Ovary (tissue), 9 donors: ENCODE results near the gene STXBP2. TPM values are rescaled to one million over a fixed set of nuclear protein-coding genes. Genes with fewer than 3 reads are reported as not detected.
"Not testable (repeated sequence)": the region's sequence is repeated elsewhere in the genome, so short reads cannot be mapped to it uniquely, and the experiment has no call there.

ENCODE experiments used
- DNase-seq, 5 donors: peaks; one replicate each; pipeline ENCODE4 v3.0.0-alpha.2; 2019 to 2020
- H3K27ac ChIP-seq, 2 donors: fragments of 200-600 bp; one replicate each; pipeline versions ENCODE4 v1.5.1 to v1.8.0; 2019 to 2022
- H3K27me3 ChIP-seq: fragments of 200-600 bp; one replicate; pipeline ENCODE4 v1.8.0; 2022
- H3K36me3 ChIP-seq: fragments of 200-600 bp; sonication (generic); one replicate; pipeline ENCODE4 v1.5.1; 2019
- H3K4me1 ChIP-seq: one replicate; pipeline ENCODE4 v1.8.1; 2013; ENCODE audit warnings: mild to moderate bottlenecking, moderate library complexity; ENCODE audit not compliant: insufficient read depth
- H3K4me3 ChIP-seq: fragments of 200-600 bp; sonication (generic); one replicate; pipeline ENCODE4 v1.5.1; 2017
- H3K9me3 ChIP-seq, 2 donors: fragments of 200-600 bp in 1 of 2; sonication (generic) in 1 of 2; one replicate each; pipeline versions ENCODE4 v1.5.1 to v1.8.1; 2013 to 2019; ENCODE audit warnings: mild to moderate bottlenecking in 1 of 2, moderate library complexity in 1 of 2
- CTCF ChIP-seq, 3 donors: fragments of 450-650 bp in 2 of 3; fragments of 200-600 bp in 1 of 3; IDR thresholded peaks; one replicate each; pipeline versions ENCODE4 v1.5.1 to v1.8.0; 2016 to 2022; ENCODE audit warnings: antibody characterized with exemption in 3 of 3, mild to moderate bottlenecking in 1 of 3
- EP300 ChIP-seq: sonication (generic); formaldehyde crosslinking; IDR thresholded peaks from one replicate; pipeline ENCODE4 v1.6.1; 2017; ENCODE audit warnings: antibody characterized with exemption
- POLR2A ChIP-seq: fragments of 450-650 bp; IDR thresholded peaks from one replicate; pipeline ENCODE4 v1.6.1; 2017; ENCODE audit warnings: antibody characterized with exemption, mild to moderate bottlenecking, moderate library complexity
- WGBS, 3 donors: extraction: QIAGEN DNeasy Blood & Tissue Kit in 1 of 3; methylation state at CpG; one replicate each; pipeline versions ENCODE4 v1.1.5 to v1.1.7; 2013 to 2017; 5-methylcytosine and 5-hydroxymethylcytosine counted together
- intact Hi-C, 4 donors: fragments of 100-400 bp; cut with DNase I; formaldehyde crosslinking; loops; one replicate each; pipeline versions ENCODE4 v1.11.0 to v1.15.1; 2022 to 2023
- polyA plus RNA-seq, 2 donors: library from polyadenylated mRNA; stranded (reverse); fragments of 200-250 nt in 1 of 2; fragments of 350-450 nt in 1 of 2; fragmentation: Illumina TruSeq in 1 of 2; extraction: RNeasy Lipid Tissue Mini Kit (QIAGEN cat#74804) in 1 of 2; gene quantifications; one replicate each; pipeline ENCODE4 v1.2.3, GENCODE V29; 2013 to 2014
- total RNA-seq, 7 donors: library from RNA; depleted of rRNA in 2 of 7; stranded (reverse); fragments of >200 nt in 2 of 7; fragmentation: NEBNext Ultra II Directional in 3 of 7; extraction: Animal tissue kit (Norgen Biotek cat#: 25700) in 3 of 7; gene quantifications; one replicate each; pipeline versions ENCODE4 v1.1.0 to v1.2.4, GENCODE V29; 2016 to 2023
- donor health status: DM: no; HTN: no; CAD: no; lungs with moderate emphysema.
- donor health status: DM: no; HTN: no; CAD: no.
- donor health status: Bipolar disorder and iron deficiency.
- donor health status: DM: yes; HTN: yes; CAD: no.
- donor health status: DM: no; HTN: no; CAD: no.
- donor health status: DM: yes; HTN: yes; CAD: no.

The STXBP2 gene
- total and polyA plus RNA-seq, 9 donors, result 4.9 to 35.6 (median 11.4) TPM

- H3K4me1 ChIP-seq, result no peaks in the 10 kb centered on the region
- intact Hi-C loops, result loop anchor here in 1 of 4 donors (10.0 kb wide), 1 partner anchor 162 kb away; no protein-coding TSS in a partner anchor
- 90% methylated on average over 8 of the region's 8 CpGs for WGBS, 3 donors
- H3K27ac ChIP-seq, result no peak overlapping the region
- H3K4me3 ChIP-seq, result no peak overlapping the region
- no peaks in the 10 kb centered on the region for H3K36me3 ChIP-seq
- TF ChIP-seq EP300 (no peak), CTCF (IDR thresholded peaks at IDR 0.05) (no peak), POLR2A (no peak)
- no peaks in the 10 kb centered on the region for H3K9me3 ChIP-seq
- no peaks in the 10 kb centered on the region for H3K27me3 ChIP-seq
- DNase-seq, result no peak
Measured at GRCh38 chr19:7643031-7643415, 6.1 kb downstream of the STXBP2 start.

- not testable (repeated sequence) for H3K27ac ChIP-seq, H3K4me1 ChIP-seq, H3K27me3 ChIP-seq, DNase-seq, H3K4me3 ChIP-seq, H3K36me3 ChIP-seq, H3K9me3 ChIP-seq
- 62 to 87% (median 85%) methylated on average over 10 of the region's 10 CpGs for WGBS, 3 donors
- intact Hi-C loops, result loop anchor here in 1 of 4 donors (10.0 kb wide), 1 partner anchor 161 kb away; no protein-coding TSS in a partner anchor
Measured at GRCh38 chr19:7643629-7644549, 7.0 kb downstream of the STXBP2 start.

GRCh38 chr19:7644550-7644877 lies 7.6 kb downstream of the STXBP2 start:
- Histone ChIP-seq H3K4me3 (no peak overlapping the region), H3K36me3 (no peaks in the 10 kb centered on the region), H3K27me3 (no peaks in the 10 kb centered on the region), H3K4me1 (no peaks in the 10 kb centered on the region), H3K9me3 (no peaks in the 10 kb centered on the region), H3K27ac (no peak overlapping the region)
- intact Hi-C loops, result loop anchor here in 1 of 4 donors (10.0 kb wide), 1 partner anchor 160 kb away; no protein-coding TSS in a partner anchor
- WGBS, 3 donors, result 91 to 93% (median 91%) methylated on average over 20 of the region's 20 CpGs
- TF ChIP-seq CTCF (IDR thresholded peaks at IDR 0.05), result no peak
- no peak for TF ChIP-seq EP300
- no peak for TF ChIP-seq POLR2A
- no peak for DNase-seq

GRCh38 chr19:7645163-7645562 lies 8.3 kb downstream of the STXBP2 start:
- intact Hi-C loops, result loop anchor here in 1 of 4 donors (10.0 kb wide), 1 partner anchor 160 kb away; no protein-coding TSS in a partner anchor
- no peak overlapping the region for H3K27ac ChIP-seq
- TF ChIP-seq POLR2A, result no peak
- no peak for TF ChIP-seq CTCF (IDR thresholded peaks at IDR 0.05)
- TF ChIP-seq EP300, result no peak
- no peaks in the 10 kb centered on the region for H3K36me3 ChIP-seq
- no peaks in the 10 kb centered on the region for H3K9me3 ChIP-seq
- H3K4me3 ChIP-seq, result no peak overlapping the region
- H3K27me3 ChIP-seq, result no peaks in the 10 kb centered on the region
- 89 to 95% (median 93%) methylated on average over 14 of the region's 14 CpGs for WGBS, 3 donors
- no peak for DNase-seq
- no peaks in the 10 kb centered on the region for H3K4me1 ChIP-seq
